DMS53 treated with DMSO at 0.1 percent for 48 hours (cell line): Measurements from ENCODE around the gene C12orf60.

Experiments
- DNase-seq: peaks from one replicate; lab custom pipeline; 2025; ENCODE audit not compliant: unreplicated experiment; lab: John Stamatoyannopoulos, UW

Gene C12orf60

GRCh38 chr12:14871886-14872285, 68.4 kb downstream of the C12orf60 start:
- no peak for DNase-seq

GRCh38 chr12:14873440-14874185, 70.1 kb downstream of the C12orf60 start:
- no peak for DNase-seq
